ENCODE data around the gene PCDHA4. TPM values are rescaled to one million over a fixed set of nuclear protein-coding genes. Genes with fewer than 3 reads are reported as not detected.

Gene PCDHA4
- total and polyA plus RNA-seq, 2 of the 8 experiments (the other 6 are each of a cell fraction or from before 2014, with no cell fraction given): 3.7 to 5.7 TPM

DNA sequence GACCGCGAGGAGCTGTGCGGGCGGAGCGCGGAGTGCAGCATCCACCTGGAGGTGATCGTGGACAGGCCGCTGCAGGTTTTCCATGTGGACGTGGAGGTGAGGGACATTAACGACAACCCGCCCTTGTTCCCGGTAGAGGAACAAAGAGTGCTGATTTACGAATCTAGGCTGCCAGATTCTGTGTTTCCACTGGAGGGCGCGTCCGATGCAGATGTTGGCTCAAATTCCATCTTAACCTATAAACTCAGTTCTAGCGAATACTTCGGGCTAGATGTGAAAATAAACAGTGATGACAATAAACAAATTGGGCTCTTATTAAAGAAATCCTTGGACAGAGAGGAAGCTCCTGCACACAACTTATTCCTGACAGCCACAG, 21.5 kb downstream of the PCDHA4 start:
- DNase-seq (ENCODE audit: low read depth in 1 of 2, low spot score in 2 of 2) (peak in 1 of 2 experiments; percentile 56), FAIRE-seq (no peak)
- POLR2A ChIA-PET (ENCODE audit: partially characterized antibody): interaction anchor here (0.7 to 1.8 kb wide), 9 partner anchors 8 to 266 kb away, joined by 3 to 5 read pairs (median 4); partner anchors contain the start of genes PCDHA1, PCDHA12, PCDHA8 and PCDHB2

More for the DNA sequence above, 21.5 kb downstream of the PCDHA4 start:
- Histone ChIP-seq H3K4me2 (ENCODE audit: insufficient read depth in 1 of 2, low read depth in 2 of 2, low read length in 2 of 2) (no peak overlapping the region; a peak in 1 of 4 replicates), H3K36me3 (ENCODE audit: control insufficient read depth in 2 of 4, insufficient read depth in 4 of 4, low read length in 3 of 4) (peaks cover 0 to 3% (median 0%) of the 10 kb centered on the region in 4 experiments; a peak in 1 of 8 replicates), H2AK5ac (ENCODE audit: low read depth, low read length) (no peak overlapping the region), H3K9ac (replicated peaks in 1 of 4; ENCODE audit: extremely low read depth in 1 of 4, low read depth in 3 of 4, low read length in 3 of 4) (no peak overlapping the region), H3K4me1 (replicated peaks in 1 of 4; ENCODE audit: control insufficient read depth in 3 of 4, insufficient read depth in 4 of 4, low read length in 3 of 4) (no peaks in the 10 kb centered on the region), H4K91ac (replicated peaks; ENCODE audit: insufficient read length, low read length) (no peak overlapping the region), H2BK120ac (replicated peaks; ENCODE audit: low read depth, low read length) (no peak overlapping the region), H3K23me2 (ENCODE audit: low read depth, low read length) (no peaks in the 10 kb centered on the region), H3K79me1 (ENCODE audit: low read depth, low read length) (no peaks in the 10 kb centered on the region), H3K27ac (ENCODE audit: low read depth, low read length) (no peak overlapping the region), H3K4ac (replicated peaks; ENCODE audit: insufficient read length, low read depth, low read length) (no peak overlapping the region), H2BK20ac (ENCODE audit: low read length) (no peak overlapping the region), H3K23ac (ENCODE audit: insufficient read length) (no peak overlapping the region), H2BK15ac (ENCODE audit: low read length) (no peak overlapping the region), H4K20me1 (replicated peaks in 1 of 2; ENCODE audit: control insufficient read depth in 1 of 2, insufficient read depth in 2 of 2, low read length in 2 of 2) (peaks cover 0 to 1% of the 10 kb centered on the region in 2 experiments), H4K5ac (ENCODE audit: insufficient read length, low read depth, low read length) (no peak overlapping the region), H3K14ac (ENCODE audit: insufficient read length) (no peak overlapping the region), H3K18ac (ENCODE audit: extremely low read depth, low read length) (no peak overlapping the region; the same call in 1 of the 2 replicates), H3K4me3 (ENCODE audit: extremely low read depth in 1 of 4, insufficient read depth in 2 of 4, low read depth in 3 of 4, low read length in 4 of 4) (peak overlapping the region in 1 of 4 experiments; percentile 62; a peak in 2 of 8 replicates), H3K79me2 (ENCODE audit: control insufficient read depth in 1 of 2, insufficient read depth in 2 of 2, low read length in 2 of 2) (no peaks in the 10 kb centered on the region; a peak in 1 of 4 replicates), H3K27me3 (replicated peaks in 1 of 4; ENCODE audit: control insufficient read depth in 3 of 4, extremely low read depth in 1 of 4, insufficient read depth in 3 of 4, low read length in 3 of 4) (no peaks in the 10 kb centered on the region), H3K56ac (replicated peaks; ENCODE audit: insufficient read length, low read depth, low read length) (no peak overlapping the region), H2BK12ac (ENCODE audit: low read depth, low read length) (no peak overlapping the region), H4K8ac (ENCODE audit: extremely low read depth, insufficient read depth, low read length) (no peak overlapping the region), H3K9me3 (ENCODE audit: insufficient read depth in 2 of 2, low read depth in 1 of 2, low read length in 1 of 2) (peaks cover 0 to 10% of the 10 kb centered on the region in 2 experiments; a peak in 1 of 4 replicates), H2BK5ac (ENCODE audit: low read depth, low read length) (no peak overlapping the region), H2AFZ (ENCODE audit: low read length) (no peak overlapping the region)
- TF ChIP-seq SP1 (IDR thresholded peaks at IDR 0.05; ENCODE audit: low read depth, low read length) (no peak), CHD2 (IDR thresholded peaks at IDR 0.05; ENCODE audit: low read length) (no peak), TAF7 (optimal IDR thresholded peaks at IDR 0.05; ENCODE audit: borderline replicate concordance, low read depth, low read length) (no peak)
- TF ChIP-seq, protein P1, sequence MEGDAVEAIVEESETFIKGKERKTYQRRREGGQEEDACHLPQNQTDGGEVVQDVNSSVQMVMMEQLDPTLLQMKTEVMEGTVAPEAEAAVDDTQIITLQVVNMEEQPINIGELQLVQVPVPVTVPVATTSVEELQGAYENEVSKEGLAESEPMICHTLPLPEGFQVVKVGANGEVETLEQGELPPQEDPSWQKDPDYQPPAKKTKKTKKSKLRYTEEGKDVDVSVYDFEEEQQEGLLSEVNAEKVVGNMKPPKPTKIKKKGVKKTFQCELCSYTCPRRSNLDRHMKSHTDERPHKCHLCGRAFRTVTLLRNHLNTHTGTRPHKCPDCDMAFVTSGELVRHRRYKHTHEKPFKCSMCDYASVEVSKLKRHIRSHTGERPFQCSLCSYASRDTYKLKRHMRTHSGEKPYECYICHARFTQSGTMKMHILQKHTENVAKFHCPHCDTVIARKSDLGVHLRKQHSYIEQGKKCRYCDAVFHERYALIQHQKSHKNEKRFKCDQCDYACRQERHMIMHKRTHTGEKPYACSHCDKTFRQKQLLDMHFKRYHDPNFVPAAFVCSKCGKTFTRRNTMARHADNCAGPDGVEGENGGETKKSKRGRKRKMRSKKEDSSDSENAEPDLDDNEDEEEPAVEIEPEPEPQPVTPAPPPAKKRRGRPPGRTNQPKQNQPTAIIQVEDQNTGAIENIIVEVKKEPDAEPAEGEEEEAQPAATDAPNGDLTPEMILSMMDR (IDR thresholded peaks at IDR 0.05; ENCODE audit: control extremely low read depth in 1 of 3, insufficient read depth in 1 of 3, low read depth in 1 of 3, low read length in 3 of 3): peak; percentile 13 to 32 (median 27); a peak in 3 of 4 replicates
- 97% methylated on average over 16 of the region's 18 CpGs; no CpG with 5 or more reads in 1 of the 2 experiments for WGBS, 2 experiments (ENCODE audit: extremely low coverage in 1 of 2, insufficient coverage in 1 of 2, insufficient read length in 1 of 2, insufficient replicate concordance in 2 of 2, low coverage in 1 of 2, low lambda C conversion rate in 2 of 2, missing lambda C conversion rate in 1 of 2)
- CTCF ChIA-PET (ENCODE audit: partially characterized antibody): interaction anchor here (0.7 to 6.0 kb wide), 27 partner anchors 8 to 225 kb away, joined by 3 to 58 read pairs (median 5); partner anchors contain the start of genes PCDHA1, PCDHA10, PCDHA11 and PCDHA2
